Measurements from ENCODE around the gene FAM151B.
A peak's percentile ranks its signal among the peaks of the same experiment; 100 is the strongest.

FAM151B gene

DNA sequence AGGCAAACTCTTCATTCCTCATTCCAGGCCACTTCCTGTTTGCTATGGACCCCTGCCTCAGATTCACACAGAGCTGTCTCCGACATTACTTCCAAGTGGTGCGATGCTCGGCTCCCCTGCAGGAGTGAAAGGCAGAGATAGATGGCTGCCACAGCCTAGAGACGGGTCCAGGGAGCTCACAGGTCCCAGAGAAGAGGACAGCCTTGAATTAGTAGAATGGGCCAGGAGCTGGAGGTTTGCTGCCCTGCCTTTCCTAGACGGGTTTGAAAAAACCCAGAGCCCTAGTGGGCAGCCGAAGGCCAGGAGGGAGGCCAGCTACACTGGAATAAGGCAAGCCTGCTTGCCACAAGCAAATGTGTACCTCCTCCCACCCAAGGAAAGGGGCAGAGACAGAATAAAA is 80.4 kb downstream of the FAM151B start:
- DNase-seq (ENCODE audit: low read depth), result no peak
- TF ChIP-seq, protein P1, sequence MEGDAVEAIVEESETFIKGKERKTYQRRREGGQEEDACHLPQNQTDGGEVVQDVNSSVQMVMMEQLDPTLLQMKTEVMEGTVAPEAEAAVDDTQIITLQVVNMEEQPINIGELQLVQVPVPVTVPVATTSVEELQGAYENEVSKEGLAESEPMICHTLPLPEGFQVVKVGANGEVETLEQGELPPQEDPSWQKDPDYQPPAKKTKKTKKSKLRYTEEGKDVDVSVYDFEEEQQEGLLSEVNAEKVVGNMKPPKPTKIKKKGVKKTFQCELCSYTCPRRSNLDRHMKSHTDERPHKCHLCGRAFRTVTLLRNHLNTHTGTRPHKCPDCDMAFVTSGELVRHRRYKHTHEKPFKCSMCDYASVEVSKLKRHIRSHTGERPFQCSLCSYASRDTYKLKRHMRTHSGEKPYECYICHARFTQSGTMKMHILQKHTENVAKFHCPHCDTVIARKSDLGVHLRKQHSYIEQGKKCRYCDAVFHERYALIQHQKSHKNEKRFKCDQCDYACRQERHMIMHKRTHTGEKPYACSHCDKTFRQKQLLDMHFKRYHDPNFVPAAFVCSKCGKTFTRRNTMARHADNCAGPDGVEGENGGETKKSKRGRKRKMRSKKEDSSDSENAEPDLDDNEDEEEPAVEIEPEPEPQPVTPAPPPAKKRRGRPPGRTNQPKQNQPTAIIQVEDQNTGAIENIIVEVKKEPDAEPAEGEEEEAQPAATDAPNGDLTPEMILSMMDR (IDR thresholded peaks at IDR 0.05; ENCODE audit: low read depth, low read length, missing control alignments), result no peak
- no peak overlapping the region for H3K4me3 ChIP-seq (ENCODE audit: low read depth, low read length)

DNA sequence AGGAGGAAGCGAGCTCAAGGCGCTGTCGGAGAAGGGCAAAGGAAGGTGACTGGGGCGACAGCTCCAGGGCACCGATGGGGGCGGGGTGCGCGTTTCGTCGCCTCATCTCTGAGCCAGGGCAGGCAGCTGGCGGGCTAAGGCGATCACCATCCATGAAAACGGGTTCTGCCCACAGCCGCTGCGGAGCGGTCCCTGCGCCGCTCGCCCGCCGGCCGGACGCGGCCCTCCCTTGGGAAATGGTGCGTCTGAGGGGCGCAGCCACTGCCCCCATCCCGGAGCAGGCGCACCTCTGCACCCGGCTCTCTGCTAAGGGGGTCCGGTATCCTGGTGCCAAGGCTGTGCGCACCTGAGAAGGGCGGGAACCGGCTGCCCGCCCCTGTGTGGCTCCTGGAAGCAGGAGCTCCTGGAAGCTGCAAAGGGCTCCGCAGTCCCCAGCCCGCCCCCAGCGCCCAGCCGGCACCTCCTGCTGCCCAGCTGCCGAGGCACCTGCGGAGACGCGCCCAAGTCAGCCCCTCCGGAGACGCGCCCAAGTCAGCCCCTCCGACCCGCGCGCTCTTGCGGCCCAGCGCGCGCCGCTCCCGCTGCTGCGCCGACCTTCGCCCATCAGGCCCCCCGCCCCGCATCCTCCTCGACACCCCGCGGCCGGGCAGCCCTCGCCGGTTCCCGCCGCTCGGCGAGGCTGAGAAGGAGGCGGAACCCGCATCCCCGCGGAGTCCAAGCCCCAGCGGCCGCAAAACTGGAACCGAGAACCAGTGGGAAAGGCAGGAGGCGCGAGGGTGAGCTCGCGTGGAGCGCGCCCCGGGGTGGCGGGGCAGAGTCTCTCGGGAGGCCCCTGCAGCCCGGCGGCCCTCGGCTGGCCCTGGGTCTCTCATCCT is 81.4 kb downstream of the FAM151B start:
- H3K4me3 ChIP-seq (ENCODE audit: low read depth, low read length), result peak overlapping the region; percentile 51
- TF ChIP-seq, protein P1 (IDR thresholded peaks at IDR 0.05; ENCODE audit: low read depth, low read length, missing control alignments), result no peak
- no peak for DNase-seq (ENCODE audit: low read depth)

DNA sequence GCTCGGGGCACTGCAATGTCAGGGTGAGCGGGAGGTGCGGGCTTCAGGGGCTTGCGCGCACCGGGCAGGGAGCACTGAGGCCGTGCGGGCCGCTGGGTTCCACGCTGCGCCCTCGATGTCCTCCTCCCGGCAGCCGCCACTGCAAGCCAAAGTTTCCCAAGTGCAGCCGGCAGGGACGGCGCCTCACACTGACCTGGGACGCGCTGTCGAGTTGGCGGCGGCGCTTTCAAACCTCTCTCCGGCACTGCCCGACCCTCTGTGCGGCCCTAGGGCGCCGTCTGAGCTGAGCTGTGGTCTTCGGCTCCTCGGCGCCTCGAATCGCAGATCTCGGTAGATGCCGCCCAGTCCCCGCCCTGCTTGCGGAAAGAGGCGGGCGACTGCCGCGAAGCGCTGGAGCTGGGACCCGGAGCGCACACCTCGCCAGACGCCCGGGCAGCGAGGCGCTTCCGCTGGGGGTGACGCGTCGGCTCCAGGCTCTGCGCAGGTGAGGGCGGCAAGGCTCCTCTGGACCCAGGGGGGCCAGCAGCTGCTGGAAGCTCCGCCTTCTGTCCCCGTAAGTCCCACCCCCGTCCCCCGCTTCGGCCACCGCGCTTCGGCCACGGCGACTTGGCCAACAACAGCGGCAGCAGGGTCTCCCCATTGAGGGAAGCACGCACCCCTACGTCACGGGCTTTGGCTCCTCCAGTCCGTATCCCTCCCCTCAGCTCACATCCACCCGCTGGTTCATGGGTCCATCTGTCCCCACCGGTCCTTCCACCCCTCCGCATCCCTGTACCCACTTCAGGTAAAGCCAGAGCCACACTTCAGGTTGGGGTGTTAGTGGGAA is 82.3 kb downstream of the FAM151B start, which contains the start of gene ANKRD34B:
Gene ANKRD34B, minus strand, starts transcription at position 320 of the 826 bp plus-strand sequence. CDS start 10,261 bp downstream, outside the sequence.
- no peak for DNase-seq (ENCODE audit: low read depth)
- TF ChIP-seq, protein P1 (IDR thresholded peaks at IDR 0.05; ENCODE audit: low read depth, low read length, missing control alignments), result no peak
- H3K4me3 ChIP-seq (ENCODE audit: low read depth, low read length), result peak within 1 kb of the TSS; percentile 51

DNA sequence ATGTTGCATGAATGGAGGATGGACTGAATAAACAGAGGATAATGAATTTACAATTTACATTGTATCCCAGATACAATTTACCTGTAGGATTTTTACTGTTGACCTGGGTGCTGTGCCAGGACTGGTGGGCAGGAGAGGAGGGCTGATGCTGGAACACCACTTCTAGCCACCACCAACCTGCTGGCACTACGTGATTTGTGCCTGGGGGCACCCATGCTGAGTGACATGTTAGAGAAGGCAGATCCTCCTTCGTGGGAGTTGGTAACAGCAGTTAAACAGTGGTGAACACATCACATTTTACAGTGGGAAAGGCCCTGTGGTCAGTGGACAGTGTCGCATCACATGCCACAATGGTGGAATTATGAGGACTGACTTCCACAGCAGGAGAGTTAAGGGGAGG is 85.2 kb downstream of the FAM151B start:
- DNase-seq (ENCODE audit: low read depth), result no peak
- no peak overlapping the region for H3K4me3 ChIP-seq (ENCODE audit: low read depth, low read length)
- TF ChIP-seq, protein P1 (IDR thresholded peaks at IDR 0.05; ENCODE audit: low read depth, low read length, missing control alignments), result no peak

DNA sequence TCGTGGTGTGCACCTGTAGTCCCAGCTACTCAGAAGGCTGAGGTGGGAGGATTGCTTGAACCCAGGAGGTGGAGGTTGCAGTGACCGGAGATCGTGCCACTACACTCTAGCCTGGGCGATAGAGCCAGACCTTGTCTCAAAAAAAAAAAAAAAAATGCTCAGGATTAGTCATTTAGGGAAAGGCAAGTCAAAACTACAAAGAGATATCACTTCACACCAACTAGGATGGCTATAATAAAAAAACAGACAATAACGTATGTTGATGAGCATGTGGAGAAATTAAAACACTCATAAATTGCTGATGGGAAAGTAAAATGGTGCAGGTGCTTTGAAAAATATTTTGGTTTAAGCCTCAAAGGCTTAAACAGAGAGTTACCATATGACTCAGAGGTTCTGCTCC is 88.5 kb downstream of the FAM151B start:
- no peak for DNase-seq (ENCODE audit: low read depth)
- no peak overlapping the region for H3K4me3 ChIP-seq (ENCODE audit: low read depth, low read length)
- TF ChIP-seq, protein P1 (IDR thresholded peaks at IDR 0.05; ENCODE audit: low read depth, low read length, missing control alignments), result no peak

DNA sequence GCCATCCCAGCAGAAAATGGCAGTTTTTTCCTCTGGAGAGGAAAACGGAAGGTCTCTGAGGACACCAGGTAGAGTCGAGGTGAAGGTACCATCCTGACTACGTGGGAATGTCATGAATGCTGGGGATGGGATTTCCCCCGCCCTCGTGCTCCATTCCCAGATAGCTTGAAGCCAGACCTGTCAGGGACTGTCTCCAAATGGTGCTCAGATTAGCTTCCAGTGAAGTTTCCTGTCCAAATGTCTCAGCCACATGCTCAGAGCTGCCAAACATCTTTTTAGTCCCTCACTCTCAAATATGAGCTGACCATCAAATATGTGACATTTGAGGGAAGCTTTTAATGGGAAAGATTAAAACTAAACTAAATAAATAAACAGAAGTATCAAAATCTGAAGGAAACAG is 89.8 kb downstream of the FAM151B start:
- no peak for DNase-seq (ENCODE audit: low read depth)
- H3K4me3 ChIP-seq (ENCODE audit: low read depth, low read length), result no peak overlapping the region
- TF ChIP-seq, protein P1 (IDR thresholded peaks at IDR 0.05; ENCODE audit: low read depth, low read length, missing control alignments), result no peak

Measured in GM12864 (cell line).